H9 (cell line): ENCODE results near the gene CELF5. TPM values are rescaled to one million over a fixed set of nuclear protein-coding genes. Genes with fewer than 3 reads are reported as not detected.

Source experiments
- DNase-seq: peaks from one replicate; pipeline ENCODE4 v3.0.0-alpha.2; 2017
- H2AFZ ChIP-seq: one replicate; pipeline ENCODE4 v1.6.1; 2013; ENCODE audit warnings: mild to moderate bottlenecking, low read length, control low read depth, moderate library complexity
- H2AK5ac ChIP-seq: 2 replicates; pipeline ENCODE4 v1.6.1; 2013; ENCODE audit warnings: low read length, control low read depth, mixed read lengths; ENCODE audit not compliant: insufficient read length
- H2BK120ac ChIP-seq: one replicate; pipeline ENCODE4 v1.6.1; 2013; ENCODE audit warnings: low read depth, mild to moderate bottlenecking, low read length, control low read depth, inconsistent platforms; ENCODE audit not compliant: poor library complexity, severe bottlenecking
- H2BK12ac ChIP-seq: 2 replicates; pipeline ENCODE4 v1.6.1; 2013; ENCODE audit warnings: low read length, control low read depth, mixed read lengths, low read depth; ENCODE audit not compliant: insufficient read length
- H2BK15ac ChIP-seq: 2 replicates; pipeline ENCODE4 v1.6.1; 2013; ENCODE audit warnings: low read depth, low read length, control low read depth
- H2BK20ac ChIP-seq: one replicate; pipeline ENCODE4 v1.6.1; 2013; ENCODE audit warnings: low read depth, mild to moderate bottlenecking, low read length, control low read depth, inconsistent platforms; ENCODE audit not compliant: poor library complexity, severe bottlenecking
- H2BK5ac ChIP-seq: 2 replicates; pipeline ENCODE4 v1.6.1; 2013; ENCODE audit warnings: low read length, control low read depth, mixed read lengths; ENCODE audit not compliant: insufficient read length
- H3K14ac ChIP-seq: 2 replicates; pipeline ENCODE4 v1.6.1; 2013; ENCODE audit warnings: low read length, control low read depth; ENCODE audit not compliant: insufficient read depth
- H3K18ac ChIP-seq: 2 replicates; pipeline ENCODE4 v1.6.1; 2013; ENCODE audit warnings: low read depth, mild to moderate bottlenecking, mixed read lengths, low read length, control low read depth; ENCODE audit not compliant: insufficient read length
- H3K23ac ChIP-seq: 2 replicates; pipeline ENCODE4 v1.6.1; 2013; ENCODE audit warnings: low read length, control low read depth, mixed read lengths, low read depth; ENCODE audit not compliant: insufficient read length
- H3K23me2 ChIP-seq: 2 replicates; pipeline ENCODE4 v1.6.1; 2013; ENCODE audit warnings: low read depth, mild to moderate bottlenecking, mixed read lengths, low read length, control low read depth; ENCODE audit not compliant: insufficient read length, poor library complexity, severe bottlenecking
- H3K27ac ChIP-seq: 2 replicates; pipeline ENCODE4 v1.5.1; 2013; ENCODE audit warnings: low read length, control low read depth, mixed read lengths, low read depth; ENCODE audit not compliant: insufficient read length
- H3K27me3 ChIP-seq: 2 replicates; pipeline ENCODE4 v1.6.1; 2013; ENCODE audit warnings: low read length, control low read depth, inconsistent platforms; ENCODE audit not compliant: insufficient read depth
- H3K4ac ChIP-seq: 2 replicates; pipeline ENCODE4 v1.6.1; 2013; ENCODE audit warnings: low read depth, mild to moderate bottlenecking, control low read depth, inconsistent platforms, low read length, moderate library complexity
- H3K4me1 ChIP-seq: 2 replicates; pipeline ENCODE4 v1.6.1; 2013; ENCODE audit warnings: low read length, control low read depth, inconsistent platforms; ENCODE audit not compliant: insufficient read depth
- H3K4me2 ChIP-seq: 2 replicates; pipeline ENCODE4 v1.6.1; 2013; ENCODE audit warnings: low read length, control low read depth, mixed read lengths; ENCODE audit not compliant: insufficient read length, insufficient read depth
- H3K56ac ChIP-seq: 2 replicates; pipeline ENCODE4 v1.6.1; 2013; ENCODE audit warnings: low read depth, mild to moderate bottlenecking, mixed read lengths, low read length, control low read depth; ENCODE audit not compliant: insufficient read length
- H3K79me1 ChIP-seq: 2 replicates; pipeline ENCODE4 v1.6.1; 2013; ENCODE audit warnings: low read depth, mild to moderate bottlenecking, moderate library complexity, low read length, control low read depth, inconsistent platforms; ENCODE audit not compliant: insufficient read depth, poor library complexity, severe bottlenecking
- H3K79me2 ChIP-seq: 2 replicates; pipeline ENCODE4 v1.6.1; 2013; ENCODE audit warnings: low read length, control low read depth, inconsistent platforms; ENCODE audit not compliant: insufficient read depth
- H3K9ac ChIP-seq: 2 replicates; pipeline ENCODE4 v1.6.1; 2013; ENCODE audit warnings: low read length, control low read depth, mixed read lengths; ENCODE audit not compliant: insufficient read length; ENCODE audit errors: extremely low read depth
- H3K9me3 ChIP-seq: one replicate; pipeline ENCODE4 v1.6.1; 2013; ENCODE audit warnings: low read depth, low read length, inconsistent platforms; ENCODE audit not compliant: control insufficient read depth
- H3T11ph ChIP-seq: one replicate; pipeline ENCODE4 v1.6.1; 2013; ENCODE audit warnings: mild to moderate bottlenecking, low read length, control low read depth, inconsistent platforms
- H4K20me1 ChIP-seq: one replicate; pipeline ENCODE4 v1.6.1; 2013; ENCODE audit not compliant: control insufficient read depth, insufficient read length, insufficient read depth
- H4K5ac ChIP-seq: 2 replicates; pipeline ENCODE4 v1.6.1; 2013; ENCODE audit warnings: low read depth, mild to moderate bottlenecking, mixed read lengths, low read length, control low read depth; ENCODE audit not compliant: insufficient read length
- H4K8ac ChIP-seq: replicated peaks from 2 replicates; pipeline ENCODE4 v1.6.1; 2013; ENCODE audit warnings: low read length, control low read depth, mixed read lengths, low read depth; ENCODE audit not compliant: insufficient read length
- H4K91ac ChIP-seq: 2 replicates; pipeline ENCODE4 v1.6.1; 2013; ENCODE audit warnings: low read depth, mild to moderate bottlenecking, moderate library complexity, mixed read lengths, low read length, control low read depth; ENCODE audit not compliant: insufficient read length
- H3K27ac Mint-ChIP-seq, 3 experiments: 2 replicates in 2 of 3; 3 replicates in 1 of 3; pipeline ENCODE4 v1.8.0; 2020 to 2021; ENCODE audit warnings: mixed read lengths in 3 of 3, mild to moderate bottlenecking in 1 of 3, moderate library complexity in 1 of 3
- H3K27me3 Mint-ChIP-seq: 2 replicates; pipeline ENCODE4 v1.8.0; 2021; ENCODE audit warnings: low read depth, mild to moderate bottlenecking, moderate library complexity, mixed read lengths
- H3K36me3 Mint-ChIP-seq, 3 experiments: 2 replicates in 2 of 3; 3 replicates in 1 of 3; pipeline ENCODE4 v1.8.0; 2020 to 2021; ENCODE audit warnings: low read depth in 3 of 3, mixed read lengths in 3 of 3; ENCODE audit not compliant: insufficient read depth in 1 of 3
- H3K4me1 Mint-ChIP-seq, 2 experiments: 2 replicates each; pipeline ENCODE4 v1.8.0; 2020; ENCODE audit warnings: mixed read lengths in 2 of 2
- H3K4me3 Mint-ChIP-seq, 2 experiments: 2 replicates in 1 of 2; 3 replicates in 1 of 2; pipeline ENCODE4 v1.8.0; 2020 to 2021; ENCODE audit warnings: mild to moderate bottlenecking in 2 of 2, mixed read lengths in 2 of 2, moderate library complexity in 1 of 2
- H3K9me3 Mint-ChIP-seq, 2 experiments: 2 replicates in 1 of 2; 3 replicates in 1 of 2; pipeline ENCODE4 v1.8.0; 2020; ENCODE audit warnings: mild to moderate bottlenecking in 2 of 2, mixed read lengths in 2 of 2, moderate library complexity in 1 of 2
- whole genome bisulfite sequencing: extraction: QIAGEN DNeasy Blood & Tissue Kit; methylation state at CpG from one replicate; pipeline ENCODE4 v1.1.7; 2013; ENCODE audit warnings: missing lambda C conversion rate, low lambda C conversion rate, mixed read lengths; ENCODE audit not compliant: insufficient read length; ENCODE audit errors: extremely low coverage; 5-methylcytosine and 5-hydroxymethylcytosine counted together
- total RNA-seq: library from RNA; stranded (reverse); gene quantifications from 2 replicates; pipeline ENCODE4 v1.2.1, GENCODE V29; 2021
- TF ChIP-seq, protein P1 (sequence below): fragments of 200-600 bp; sonication (generic); conservative IDR thresholded peaks from 3 replicates; pipeline ENCODE4 v1.8.0; 2021; ENCODE audit warnings: antibody characterized with exemption, mild to moderate bottlenecking

The CELF5 gene
- total RNA-seq, 1 experiment from 2014 or later, result 4.8 TPM

DNA sequence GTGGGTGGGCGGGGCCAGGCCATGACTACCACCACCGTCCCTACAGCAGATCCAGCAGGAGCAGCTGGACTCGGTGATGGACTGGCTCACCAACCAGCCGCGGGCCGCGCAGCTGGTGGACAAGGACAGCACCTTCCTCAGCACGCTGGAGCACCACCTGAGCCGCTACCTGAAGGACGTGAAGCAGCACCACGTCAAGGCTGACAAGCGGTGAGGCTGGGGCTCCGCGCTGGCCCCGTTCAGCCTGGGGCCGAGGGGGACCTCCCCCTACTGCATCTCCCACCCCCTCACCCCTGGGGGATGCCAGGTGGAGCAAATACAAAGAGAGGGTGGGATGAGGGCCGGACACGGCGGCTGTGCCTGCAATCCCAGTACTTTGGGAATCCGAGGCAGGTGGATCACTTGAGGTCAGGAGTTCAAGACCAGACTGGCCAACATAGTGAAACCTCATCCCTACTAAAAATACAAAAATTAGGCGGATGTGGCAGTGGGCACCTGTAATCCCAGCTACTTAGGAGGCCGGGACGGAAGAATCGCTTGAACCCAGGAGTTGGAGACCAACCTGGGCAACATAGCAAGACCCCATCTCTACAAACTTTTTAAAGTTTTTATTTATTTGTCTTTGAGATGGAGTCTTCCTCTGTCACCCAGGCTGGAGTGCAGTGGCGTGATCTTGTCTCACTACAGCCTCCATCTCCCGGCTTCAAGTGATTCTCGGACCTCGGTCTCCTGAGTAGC lies 18.1 kb upstream of the CELF5 start:
- no peak for DNase-seq
- no CpG with 5 or more reads among the region's 28 CpGs for WGBS
- Histone ChIP-seq H3T11ph (no peak overlapping the region), H2BK120ac (no peak overlapping the region), H3K4ac (no peak overlapping the region), H2BK15ac (no peak overlapping the region), H4K91ac (no peak overlapping the region), H4K20me1 (peaks cover 2% of the 10 kb centered on the region), H3K4me2 (no peak overlapping the region), H3K9me3 (no peaks in the 10 kb centered on the region), H2AFZ (no peak overlapping the region), H3K9ac (no peak overlapping the region), H3K4me1 (no peaks in the 10 kb centered on the region), H3K27me3 (no peaks in the 10 kb centered on the region), H3K79me2 (no peaks in the 10 kb centered on the region), H3K27ac (no peak overlapping the region), H3K14ac (no peak overlapping the region), H3K23ac (no peak overlapping the region), H3K23me2 (no peaks in the 10 kb centered on the region), H4K5ac (no peak overlapping the region), H2BK12ac (no peak overlapping the region), H2AK5ac (no peak overlapping the region), H3K56ac (no peak overlapping the region), H3K79me1 (no peaks in the 10 kb centered on the region), H2BK20ac (no peak overlapping the region), H3K18ac (no peak overlapping the region), H4K8ac (no peak overlapping the region), H2BK5ac (no peak overlapping the region)
- Mint-ChIP-seq H3K27ac (no peak overlapping the region), H3K27me3 (peaks cover 4% of the 10 kb centered on the region), H3K4me1 (peaks cover 3 to 6% of the 10 kb centered on the region in 2 experiments), H3K9me3 (no peaks in the 10 kb centered on the region), H3K36me3 (peaks cover 8 to 38% (median 8%) of the 10 kb centered on the region in 3 experiments; a peak in 6 of 7 replicates), H3K4me3 (no peak overlapping the region)
- TF ChIP-seq, protein P1, sequence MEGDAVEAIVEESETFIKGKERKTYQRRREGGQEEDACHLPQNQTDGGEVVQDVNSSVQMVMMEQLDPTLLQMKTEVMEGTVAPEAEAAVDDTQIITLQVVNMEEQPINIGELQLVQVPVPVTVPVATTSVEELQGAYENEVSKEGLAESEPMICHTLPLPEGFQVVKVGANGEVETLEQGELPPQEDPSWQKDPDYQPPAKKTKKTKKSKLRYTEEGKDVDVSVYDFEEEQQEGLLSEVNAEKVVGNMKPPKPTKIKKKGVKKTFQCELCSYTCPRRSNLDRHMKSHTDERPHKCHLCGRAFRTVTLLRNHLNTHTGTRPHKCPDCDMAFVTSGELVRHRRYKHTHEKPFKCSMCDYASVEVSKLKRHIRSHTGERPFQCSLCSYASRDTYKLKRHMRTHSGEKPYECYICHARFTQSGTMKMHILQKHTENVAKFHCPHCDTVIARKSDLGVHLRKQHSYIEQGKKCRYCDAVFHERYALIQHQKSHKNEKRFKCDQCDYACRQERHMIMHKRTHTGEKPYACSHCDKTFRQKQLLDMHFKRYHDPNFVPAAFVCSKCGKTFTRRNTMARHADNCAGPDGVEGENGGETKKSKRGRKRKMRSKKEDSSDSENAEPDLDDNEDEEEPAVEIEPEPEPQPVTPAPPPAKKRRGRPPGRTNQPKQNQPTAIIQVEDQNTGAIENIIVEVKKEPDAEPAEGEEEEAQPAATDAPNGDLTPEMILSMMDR, result no peak
